IMR-90 (cell line): ENCODE data around the gene GPR3. TPM values are rescaled to one million over a fixed set of nuclear protein-coding genes. Genes with fewer than 3 reads are reported as not detected.

Experiments used
- ATAC-seq: fragments of 200-7000 bp; cut with Tn5 transposase; 2 replicates; pipeline ENCODE4 v1.9.1; 2020; ENCODE audit warnings: low read depth, mild to moderate bottlenecking, moderate library complexity
- BruUV-seq: library from RNA; stranded (reverse); fragments of 400-500 nt; replicated peaks from 2 replicates; lab custom pipeline; 2021; lab: Mats Ljungman, UMichigan
- CTCF ChIA-PET: fragments of 300-600 bp; formaldehyde crosslinking; extraction: SDS; loops from one replicate; lab custom pipeline; 2021; ENCODE audit warnings: antibody characterized with exemption; lab: Yijun Ruan, JAX
- POLR2A ChIA-PET: fragments of 300-600 bp; sonication (Branson Sonifier 250); formaldehyde crosslinking; loops from one replicate; lab custom pipeline; 2022; ENCODE audit warnings: antibody characterized with exemption; ENCODE audit not compliant: unreplicated experiment; lab: Charles Lee
- DNase-seq: peaks from one replicate; pipeline ENCODE4 v3.0.0; 2013
- H2AFZ ChIP-seq: replicated peaks from 2 replicates; pipeline ENCODE3; 2013; ENCODE audit warnings: low read length, mild to moderate bottlenecking; ENCODE audit not compliant: poor library complexity
- H2AK5ac ChIP-seq: 2 replicates; pipeline ENCODE4 v1.6.1; 2013; ENCODE audit warnings: low read depth, low read length, inconsistent platforms
- H2AK9ac ChIP-seq: replicated peaks from 2 replicates; pipeline ENCODE3; 2013; ENCODE audit warnings: mild to moderate bottlenecking, low read depth, low read length, moderate library complexity; ENCODE audit not compliant: poor library complexity
- H2BK120ac ChIP-seq: 2 replicates; pipeline ENCODE4 v1.6.1; 2013; ENCODE audit warnings: low read depth, low read length, inconsistent platforms
- H2BK15ac ChIP-seq: 3 replicates; pipeline ENCODE4 v1.6.1; 2013; ENCODE audit warnings: low read depth, low read length, inconsistent platforms
- H2BK20ac ChIP-seq: 2 replicates; pipeline ENCODE4 v1.6.1; 2013; ENCODE audit warnings: low read depth, mild to moderate bottlenecking, inconsistent platforms, low read length, moderate library complexity
- H2BK5ac ChIP-seq: 2 replicates; pipeline ENCODE4 v1.6.1; 2013; ENCODE audit warnings: mild to moderate bottlenecking, low read depth, low read length, inconsistent platforms; ENCODE audit not compliant: poor library complexity, severe bottlenecking
- H3K14ac ChIP-seq: replicated peaks from 2 replicates; pipeline ENCODE4 v1.6.1; 2013; ENCODE audit warnings: low read depth, low read length, inconsistent platforms
- H3K18ac ChIP-seq: 2 replicates; pipeline ENCODE4 v1.6.1; 2013; ENCODE audit warnings: low read depth, low read length, control low read depth
- H3K23ac ChIP-seq: 2 replicates; pipeline ENCODE4 v1.6.1; 2013; ENCODE audit warnings: low read depth, low read length, inconsistent platforms
- H3K27ac ChIP-seq: 2 replicates; pipeline ENCODE4 v1.5.1; 2013; ENCODE audit warnings: mild to moderate bottlenecking, control low read depth, low read length; ENCODE audit not compliant: insufficient read depth
- H3K27me3 ChIP-seq: 2 replicates; pipeline ENCODE4 v1.6.1; 2013; ENCODE audit warnings: low read length; ENCODE audit not compliant: control insufficient read depth, insufficient read depth
- H3K36me3 ChIP-seq: 2 replicates; pipeline ENCODE4 v1.6.1; 2013; ENCODE audit warnings: low read length, mixed read lengths; ENCODE audit not compliant: control insufficient read depth, insufficient read depth
- H3K4ac ChIP-seq: 2 replicates; pipeline ENCODE4 v1.6.1; 2013; ENCODE audit warnings: low read depth, low read length, inconsistent platforms
- H3K4me1 ChIP-seq: 2 replicates; pipeline ENCODE4 v1.6.1; 2013; ENCODE audit warnings: low read length, mixed read lengths; ENCODE audit not compliant: control insufficient read depth, insufficient read depth
- H3K4me2 ChIP-seq: 2 replicates; pipeline ENCODE4 v1.6.1; 2013; ENCODE audit warnings: low read depth, mild to moderate bottlenecking, control low read depth, low read length, moderate library complexity
- H3K4me3 ChIP-seq: 2 replicates; pipeline ENCODE4 v1.5.1; 2013; ENCODE audit warnings: low read depth, mild to moderate bottlenecking, control low read depth, low read length, moderate library complexity; ENCODE audit not compliant: insufficient read depth
- H3K56ac ChIP-seq: 2 replicates; pipeline ENCODE4 v1.6.1; 2013; ENCODE audit warnings: low read length, inconsistent platforms; ENCODE audit not compliant: insufficient read depth; ENCODE audit errors: extremely low read depth
- H3K79me1 ChIP-seq, 2 experiments: 2 replicates each; pipeline ENCODE4 v1.6.1; 2013; ENCODE audit warnings: low read length in 2 of 2, inconsistent platforms in 1 of 2, low read depth in 1 of 2
- H3K9ac ChIP-seq: 2 replicates; pipeline ENCODE4 v1.6.1; 2013; ENCODE audit warnings: low read depth, low read length, control low read depth
- H3K9me1 ChIP-seq: 2 replicates; pipeline ENCODE4 v1.6.1; 2013; ENCODE audit warnings: low read length, inconsistent platforms; ENCODE audit not compliant: insufficient read depth
- H3K9me3 ChIP-seq: 2 replicates; pipeline ENCODE4 v1.6.1; 2013; ENCODE audit warnings: low read length; ENCODE audit not compliant: control insufficient read depth, insufficient read depth
- H4K20me1 ChIP-seq: 2 replicates; pipeline ENCODE4 v1.6.1; 2013; ENCODE audit warnings: low read length, inconsistent platforms; ENCODE audit not compliant: insufficient read depth
- H4K5ac ChIP-seq: 2 replicates; pipeline ENCODE4 v1.6.1; 2013; ENCODE audit warnings: mild to moderate bottlenecking, low read depth, low read length, control low read depth
- H4K8ac ChIP-seq, 2 experiments: 2 replicates each; pipeline ENCODE4 v1.6.1; 2013; ENCODE audit warnings: low read depth in 2 of 2, low read length in 2 of 2, control low read depth in 1 of 2, inconsistent platforms in 1 of 2
- H4K91ac ChIP-seq: 2 replicates; pipeline ENCODE4 v1.6.1; 2013; ENCODE audit warnings: low read depth, low read length, inconsistent platforms; ENCODE audit not compliant: insufficient read depth
- BHLHE40 ChIP-seq: fragments of 150-350 bp; IDR thresholded peaks from 2 replicates; pipeline ENCODE4 v1.6.1; 2016; ENCODE audit warnings: mild to moderate bottlenecking, low read depth, low read length
- CEBPB ChIP-seq: IDR thresholded peaks from 2 replicates; pipeline ENCODE4 v1.6.1; 2012; ENCODE audit warnings: low read depth, low read length, improper control_type of control experiment
- FOS ChIP-seq: fragments of 150-350 bp; IDR thresholded peaks from 2 replicates; pipeline ENCODE4 v1.6.1; 2016; ENCODE audit warnings: low read depth, low read length
- MAZ ChIP-seq: IDR thresholded peaks from 2 replicates; pipeline ENCODE4 v1.6.1; 2012; ENCODE audit warnings: low read depth, mild to moderate bottlenecking, low read length, improper control_type of control experiment, moderate library complexity, borderline replicate concordance
- MXI1 ChIP-seq: IDR thresholded peaks from 2 replicates; pipeline ENCODE4 v1.6.1; 2012; ENCODE audit warnings: low read depth, mild to moderate bottlenecking, low read length, moderate library complexity, borderline replicate concordance
- NFE2L2 ChIP-seq: fragments of 150-350 bp; IDR thresholded peaks from 2 replicates; pipeline ENCODE4 v1.6.1; 2016; ENCODE audit warnings: low read depth, mild to moderate bottlenecking, low read length
- POLR2A ChIP-seq: IDR thresholded peaks from 2 replicates; pipeline ENCODE4 v1.6.1; 2012; ENCODE audit warnings: mild to moderate bottlenecking, low read depth, low read length
- RAD21 ChIP-seq: IDR thresholded peaks from 2 replicates; pipeline ENCODE4 v1.6.1; 2012; ENCODE audit warnings: low read length, improper control_type of control experiment
- RCOR1 ChIP-seq: IDR thresholded peaks from 2 replicates; pipeline ENCODE4 v1.6.1; 2012; ENCODE audit warnings: mild to moderate bottlenecking, low read length, improper control_type of control experiment; ENCODE audit not compliant: insufficient replicate concordance
- RFX5 ChIP-seq: IDR thresholded peaks from 2 replicates; pipeline ENCODE4 v1.8.0; 2012; ENCODE audit warnings: low read depth, mild to moderate bottlenecking, low read length, moderate library complexity
- SMC3 ChIP-seq: fragments of 150-350 bp; IDR thresholded peaks from 2 replicates; pipeline ENCODE4 v1.6.1; 2016; ENCODE audit warnings: low read depth, mild to moderate bottlenecking, antibody characterized with exemption, low read length, moderate library complexity
- WGBS, 2 experiments: methylation state at CpG; one replicate each; pipeline versions ENCODE4 v1.1.5 to v1.1.7; 2013; ENCODE audit warnings: missing lambda C conversion rate in 2 of 2; ENCODE audit not compliant: insufficient read length in 1 of 2; ENCODE audit errors: extremely low coverage in 2 of 2; 5-methylcytosine and 5-hydroxymethylcytosine counted together
- dilution Hi-C: fragments of 300-500 bp; cut with HindIII; formaldehyde crosslinking; loops from one replicate; pipeline ENCODE4 v1.14.3; 2018; ENCODE audit warnings: low sequenced_read_pairs; ENCODE audit not compliant: unreplicated experiment
- in situ Hi-C: fragments of 300-500 bp; cut with MboI; formaldehyde crosslinking; loops from 3 replicates; pipeline ENCODE4 v1.14.3; 2019; ENCODE audit warnings: low sequenced_read_pairs, inconsistent platforms, mixed read lengths
- intact Hi-C: fragments of 100-400 bp; cut with micrococcal nuclease; formaldehyde crosslinking; loops from 2 replicates; pipeline ENCODE4 v1.10.0; 2022
- polyA plus RNA-seq, 3 experiments: library from polyadenylated mRNA; depleted of rRNA; stranded (reverse); fragments of >200 nt; gene quantifications; 2 replicates each; pipeline ENCODE4 v1.2.3, GENCODE V29; 2012; ENCODE audit warnings: low replicate concordance in 1 of 3
- total RNA-seq: library from RNA; depleted of rRNA; stranded (reverse); fragments of >200 nt; gene quantifications from 2 replicates; pipeline ENCODE4 v1.2.3, GENCODE V29; 2012
- TF ChIP-seq, protein P1 (sequence below): conservative IDR thresholded peaks from 2 replicates; pipeline ENCODE4 v1.5.1; 2012; ENCODE audit warnings: mild to moderate bottlenecking, low read depth, low read length, improper control_type of control experiment
- TF ChIP-seq, protein P2 (sequence below): fragments of 150-350 bp; IDR thresholded peaks from 2 replicates; pipeline ENCODE4 v1.6.1; 2017; ENCODE audit warnings: mild to moderate bottlenecking, antibody characterized with exemption, low read length, low read depth

The GPR3 gene
- total and polyA plus RNA-seq, 2 of the 4 experiments (the other 2 are of a cell fraction), result 0.72 to 4.8 TPM

DNA sequence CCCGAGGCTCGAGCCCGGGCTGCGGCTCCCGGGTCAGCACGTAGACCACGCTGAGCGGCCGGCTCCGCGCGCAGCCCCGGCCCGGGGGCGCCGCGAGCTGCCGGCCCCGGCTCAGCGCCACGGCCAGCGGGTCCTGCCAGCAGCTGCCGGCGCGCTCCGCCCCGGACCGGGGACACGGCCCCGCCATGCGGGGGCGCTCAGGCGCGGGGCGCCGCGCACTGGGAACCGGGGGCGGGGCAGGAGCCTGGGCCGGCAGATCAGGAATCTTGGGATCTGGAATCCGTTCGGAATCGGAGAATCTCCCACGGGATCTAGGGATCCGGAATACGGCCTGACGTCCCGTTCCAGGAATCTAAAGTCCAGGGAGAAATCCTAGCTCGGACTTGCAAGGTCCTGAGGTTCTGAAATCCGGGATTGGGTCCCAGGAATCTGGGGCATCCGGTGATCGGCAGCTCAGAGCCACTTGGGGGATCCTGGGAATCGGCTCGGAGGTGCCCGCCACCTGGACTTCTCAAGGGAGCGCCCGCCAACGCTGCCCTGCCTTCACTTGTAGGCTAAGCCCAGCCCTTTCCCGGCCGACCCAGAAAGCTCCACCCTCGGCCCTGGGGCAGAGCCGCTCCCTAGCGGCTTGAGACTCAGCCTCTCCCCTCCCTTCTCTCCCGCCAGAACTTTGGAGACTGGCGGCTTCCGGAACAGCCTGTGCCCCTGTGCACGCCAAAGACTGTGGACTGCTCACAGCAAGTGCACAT lies 25.8 kb upstream of the GPR3 start, which contains the start of gene MAP3K6:
Gene MAP3K6 (minus strand): TSS at position 551 of the 749 bp plus-strand sequence. CDS start 364 bp downstream, at position 187.
- H3K4ac ChIP-seq, result peak within 1 kb of the TSS; percentile 91
- no peaks in the 10 kb centered on the region for H3K27me3 ChIP-seq
- peak within 1 kb of the TSS; percentile 86 for H3K23ac ChIP-seq
- H4K20me1 ChIP-seq, result peaks cover 2% of the 10 kb centered on the region; the same call in 1 of the 2 replicates
- H3K4me3 ChIP-seq, result peak within 1 kb of the TSS; percentile 77
- intact Hi-C loops (loop anchor here (2.0 kb wide), 1 partner anchor 66 kb away; no protein-coding TSS in a partner anchor), in situ Hi-C loops (no loop called here), dilution Hi-C loops (no loop called here)
- no peak within 1 kb of the TSS for H2BK20ac ChIP-seq
- CTCF ChIA-PET, result interaction anchor here (0.8 to 2.3 kb wide), 9 partner anchors 11 to 70 kb away, joined by 3 to 9 read pairs (median 5); no protein-coding TSS in a partner anchor
- H2BK15ac ChIP-seq, result no peak within 1 kb of the TSS
- peak within 1 kb of the TSS; percentile 99 for H2AFZ ChIP-seq
- peaks cover 6 to 24% of the 10 kb centered on the region in 2 experiments; a peak in 3 of 4 replicates for H3K79me1 ChIP-seq
- peak within 1 kb of the TSS; percentile 91 for H3K14ac ChIP-seq
- peak within 1 kb of the TSS; percentile 79 for H4K91ac ChIP-seq
- peaks cover 18% of the 10 kb centered on the region for H3K9me1 ChIP-seq
- peak within 1 kb of the TSS; percentile 98 for H3K4me2 ChIP-seq
- no TSS peak for BruUV-seq
- H2BK5ac ChIP-seq, result peak within 1 kb of the TSS; percentile 84
- peak within 1 kb of the TSS; percentile 95 for H3K56ac ChIP-seq
- POLR2A ChIA-PET, result interaction anchor here (0.5 to 0.8 kb wide), 2 partner anchors 44 to 313 kb away, joined by 3 to 5 read pairs; partner anchors contain the start of gene TMEM222
- 0% methylated on average over 23 of the region's 67 CpGs; no CpG with 5 or more reads in 1 of the 2 experiments for WGBS, 2 experiments
- peak within 1 kb of the TSS; percentile 54 for H2BK120ac ChIP-seq
- peaks cover 22% of the 10 kb centered on the region for H3K36me3 ChIP-seq
- peak within 1 kb of the TSS; percentile 55 for H3K18ac ChIP-seq
- H4K5ac ChIP-seq, result peak within 1 kb of the TSS; percentile 78; the same call in 1 of the 2 replicates
- peak; percentile 59 for DNase-seq
- H2AK9ac ChIP-seq, result peak within 1 kb of the TSS; percentile 91
- no peaks in the 10 kb centered on the region for H3K9me3 ChIP-seq
- H3K27ac ChIP-seq, result peak within 1 kb of the TSS; percentile 94
- peaks cover 11% of the 10 kb centered on the region for H3K4me1 ChIP-seq
- peak within 1 kb of the TSS; percentile 70 for H2AK5ac ChIP-seq
- peak; percentile 71 for ATAC-seq
- H3K9ac ChIP-seq, result peak within 1 kb of the TSS; percentile 93
- H4K8ac ChIP-seq, result peak within 1 kb of the TSS; percentile 71 to 93
- TF ChIP-seq FOS (no peak), RAD21 (no peak; the same call in 1 of the 2 replicates), MXI1 (peak; percentile 54; the same call in 1 of the 2 replicates), MAZ (peak; percentile 84; the same call in 1 of the 2 replicates), RFX5 (no peak), BHLHE40 (no peak), SMC3 (no peak), RCOR1 (no peak), POLR2A (no peak; the same call in 1 of the 2 replicates), CEBPB (no peak), NFE2L2 (no peak)
- TF ChIP-seq, protein P1, sequence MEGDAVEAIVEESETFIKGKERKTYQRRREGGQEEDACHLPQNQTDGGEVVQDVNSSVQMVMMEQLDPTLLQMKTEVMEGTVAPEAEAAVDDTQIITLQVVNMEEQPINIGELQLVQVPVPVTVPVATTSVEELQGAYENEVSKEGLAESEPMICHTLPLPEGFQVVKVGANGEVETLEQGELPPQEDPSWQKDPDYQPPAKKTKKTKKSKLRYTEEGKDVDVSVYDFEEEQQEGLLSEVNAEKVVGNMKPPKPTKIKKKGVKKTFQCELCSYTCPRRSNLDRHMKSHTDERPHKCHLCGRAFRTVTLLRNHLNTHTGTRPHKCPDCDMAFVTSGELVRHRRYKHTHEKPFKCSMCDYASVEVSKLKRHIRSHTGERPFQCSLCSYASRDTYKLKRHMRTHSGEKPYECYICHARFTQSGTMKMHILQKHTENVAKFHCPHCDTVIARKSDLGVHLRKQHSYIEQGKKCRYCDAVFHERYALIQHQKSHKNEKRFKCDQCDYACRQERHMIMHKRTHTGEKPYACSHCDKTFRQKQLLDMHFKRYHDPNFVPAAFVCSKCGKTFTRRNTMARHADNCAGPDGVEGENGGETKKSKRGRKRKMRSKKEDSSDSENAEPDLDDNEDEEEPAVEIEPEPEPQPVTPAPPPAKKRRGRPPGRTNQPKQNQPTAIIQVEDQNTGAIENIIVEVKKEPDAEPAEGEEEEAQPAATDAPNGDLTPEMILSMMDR, result peak; percentile 67
- TF ChIP-seq, protein P2, sequence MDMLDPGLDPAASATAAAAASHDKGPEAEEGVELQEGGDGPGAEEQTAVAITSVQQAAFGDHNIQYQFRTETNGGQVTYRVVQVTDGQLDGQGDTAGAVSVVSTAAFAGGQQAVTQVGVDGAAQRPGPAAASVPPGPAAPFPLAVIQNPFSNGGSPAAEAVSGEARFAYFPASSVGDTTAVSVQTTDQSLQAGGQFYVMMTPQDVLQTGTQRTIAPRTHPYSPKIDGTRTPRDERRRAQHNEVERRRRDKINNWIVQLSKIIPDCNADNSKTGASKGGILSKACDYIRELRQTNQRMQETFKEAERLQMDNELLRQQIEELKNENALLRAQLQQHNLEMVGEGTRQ, result no peak
